ENCODE measurements around the gene SYNDIG1L.

- TF ChIP-seq EP300 (IDR thresholded peaks at IDR 0.05; ENCODE audit: borderline replicate concordance in 1 of 2, low read depth in 2 of 2, low read length in 2 of 2) (no peak), SIRT6 (IDR thresholded peaks at IDR 0.05; ENCODE audit: low read length) (no peak), NRF1 (IDR thresholded peaks at IDR 0.05; ENCODE audit: low read depth, low read length) (no peak), CTCF (IDR thresholded peaks at IDR 0.05; ENCODE audit: control extremely low read depth in 1 of 3, insufficient read depth in 1 of 3, low read depth in 1 of 3, low read length in 3 of 3) (no peak), POLR2AphosphoS5 (IDR thresholded peaks at IDR 0.05; ENCODE audit: low read depth, low read length) (no peak), POLR2A (IDR thresholded peaks at IDR 0.05; ENCODE audit: control extremely low read depth in 1 of 2, low read depth in 2 of 2, low read length in 2 of 2) (no peak), JUND (IDR thresholded peaks at IDR 0.05; ENCODE audit: low read length) (no peak), CHD7 (IDR thresholded peaks at IDR 0.05; ENCODE audit: insufficient replicate concordance, low read length) (no peak), KDM1A (IDR thresholded peaks at IDR 0.05; ENCODE audit: borderline replicate concordance, low read length) (no peak), GABPA (IDR thresholded peaks at IDR 0.05; ENCODE audit: borderline replicate concordance, insufficient read depth, low read length) (no peak), BCL11A (IDR thresholded peaks at IDR 0.05; ENCODE audit: low read depth in 2 of 2, low read length in 2 of 2) (no peak), TEAD4 (IDR thresholded peaks at IDR 0.05; ENCODE audit: low read depth, low read length) (no peak)
These were observed 16.7 kb upstream of the SYNDIG1L start for GRCh38 chr14:74442757-74443156.

Measured in H1 (cell line).